Neural cell (in vitro differentiated cells): ENCODE results near the gene MYH6. TPM values are rescaled to one million over a fixed set of nuclear protein-coding genes. Genes with fewer than 3 reads are reported as not detected.

Experiments
- H2AFZ ChIP-seq: fragments of 200-600, 300-800 bp; sonication (generic), shearing (Covaris generic); 2 replicates; pipeline ENCODE4 v1.6.0; 2014; ENCODE audit warnings: low read depth, mild to moderate bottlenecking, antibody characterized with exemption, low read length, moderate library complexity
- H3F3A ChIP-seq: fragments of 200-600 bp; shearing (Covaris generic); 2 replicates; pipeline ENCODE4 v1.6.1; 2016; ENCODE audit warnings: mild to moderate bottlenecking, moderate library complexity, mixed read lengths, antibody characterized with exemption, low read length; ENCODE audit not compliant: insufficient read depth, poor library complexity, severe bottlenecking
- H3K27ac ChIP-seq: fragments of 200-600, 300-800 bp; sonication (generic), shearing (Covaris generic); 2 replicates; pipeline ENCODE4 v1.5.1; 2014; ENCODE audit warnings: mild to moderate bottlenecking, low read length, moderate library complexity
- H3K27me3 ChIP-seq: fragments of 300-800, 200-600 bp; sonication (generic), shearing (Covaris generic); 2 replicates; pipeline ENCODE4 v1.6.0; 2014; ENCODE audit warnings: mild to moderate bottlenecking, low read depth, low read length, moderate library complexity; ENCODE audit not compliant: insufficient read depth
- H3K36me3 ChIP-seq: fragments of 300-800, 200-600 bp; sonication (generic), shearing (Covaris generic); 2 replicates; pipeline ENCODE4 v1.5.1; 2014; ENCODE audit warnings: mild to moderate bottlenecking, antibody characterized with exemption, low read length, moderate library complexity; ENCODE audit not compliant: insufficient read depth
- H3K4me2 ChIP-seq: fragments of 300-800, 200-600 bp; sonication (generic), shearing (Covaris generic); 2 replicates; pipeline ENCODE4 v1.6.0; 2014; ENCODE audit warnings: mild to moderate bottlenecking, low read length
- H3K4me3 ChIP-seq: fragments of 300-800, 200-600 bp; sonication (generic), shearing (Covaris generic); 2 replicates; pipeline ENCODE4 v1.5.1; 2014; ENCODE audit warnings: mild to moderate bottlenecking, low read length, moderate library complexity
- H3K79me2 ChIP-seq: fragments of 200-600 bp; shearing (Covaris generic); replicated peaks from 2 replicates; pipeline ENCODE4 v1.6.0; 2014; ENCODE audit warnings: mild to moderate bottlenecking, low read length, moderate library complexity; ENCODE audit not compliant: insufficient read depth
- H3K9ac ChIP-seq: fragments of 300-800, 200-600 bp; sonication (generic), shearing (Covaris generic); 2 replicates; pipeline ENCODE4 v1.6.1; 2016; ENCODE audit warnings: mild to moderate bottlenecking, low read length, mixed read lengths
- H3K9me2 ChIP-seq: fragments of 200-600 bp; shearing (Covaris generic); 2 replicates; pipeline ENCODE4 v1.6.1; 2016; ENCODE audit warnings: mild to moderate bottlenecking, low read length, mixed read lengths; ENCODE audit not compliant: insufficient read depth
- H3K9me3 ChIP-seq: fragments of 200-600, 300-800 bp; sonication (generic), shearing (Covaris generic); 2 replicates; pipeline ENCODE4 v1.6.1; 2016; ENCODE audit warnings: mild to moderate bottlenecking, mixed run types, low read length, moderate library complexity, mixed read lengths
- H4K20me1 ChIP-seq: fragments of 200-600 bp; shearing (Covaris generic); 2 replicates; pipeline ENCODE4 v1.6.1; 2016; ENCODE audit warnings: mild to moderate bottlenecking, mixed run types; ENCODE audit not compliant: insufficient read depth
- CTCF ChIP-seq: fragments of 450-650 bp; IDR thresholded peaks from 2 replicates; pipeline ENCODE4 v1.5.1; 2014; ENCODE audit warnings: antibody characterized with exemption, mild to moderate bottlenecking, moderate library complexity; ENCODE audit not compliant: poor library complexity, severe bottlenecking
- EP300 ChIP-seq: fragments of 450-650 bp; conservative IDR thresholded peaks from 2 replicates; pipeline ENCODE4 v1.6.1; 2014; ENCODE audit warnings: antibody characterized with exemption, mild to moderate bottlenecking, moderate library complexity; ENCODE audit not compliant: poor library complexity, severe bottlenecking
- EZH2 ChIP-seq: fragments of 200-600, 300-800 bp; shearing (Covaris generic), sonication (generic); IDR thresholded peaks from 2 replicates; pipeline ENCODE4 v1.6.1; 2014; ENCODE audit warnings: antibody characterized with exemption, low read length, borderline replicate concordance, mild to moderate bottlenecking; ENCODE audit not compliant: insufficient read depth, poor library complexity, severe bottlenecking
- MXI1 ChIP-seq: fragments of 450-650 bp; conservative IDR thresholded peaks from 2 replicates; pipeline ENCODE4 v1.6.1; 2014; ENCODE audit warnings: antibody characterized with exemption, mild to moderate bottlenecking; ENCODE audit not compliant: poor library complexity, severe bottlenecking
- POLR2AphosphoS5 ChIP-seq: IDR thresholded peaks from 2 replicates; pipeline ENCODE4 v1.6.1; 2012
- RAD21 ChIP-seq: fragments of 450-650 bp; conservative IDR thresholded peaks from 2 replicates; pipeline ENCODE4 v1.6.1; 2014; ENCODE audit warnings: antibody characterized with exemption, mild to moderate bottlenecking, moderate library complexity
- REST ChIP-seq: IDR thresholded peaks from 2 replicates; pipeline ENCODE4 v1.6.1; 2012; ENCODE audit warnings: borderline replicate concordance
- SMC3 ChIP-seq: fragments of 450-650 bp; conservative IDR thresholded peaks from 2 replicates; pipeline ENCODE4 v1.6.1; 2014; ENCODE audit warnings: antibody characterized with exemption, mild to moderate bottlenecking, moderate library complexity; ENCODE audit not compliant: poor library complexity
- TAF1 ChIP-seq: IDR thresholded peaks from 2 replicates; pipeline ENCODE4 v1.6.1; 2012; ENCODE audit warnings: low read depth
- polyA plus RNA-seq: library from polyadenylated mRNA; depleted of rRNA; stranded (reverse); fragments of >200 nt; gene quantifications from 2 replicates; pipeline ENCODE4 v1.2.3, GENCODE V29; 2014

Gene MYH6
- polyA plus RNA-seq, 1 donor from 2014 or later, result not detected

- Histone ChIP-seq H3K27ac (no peak overlapping the region), H2AFZ (no peak overlapping the region), H3F3A (no peaks in the 10 kb centered on the region), H3K27me3 (no peaks in the 10 kb centered on the region), H3K4me3 (no peak overlapping the region), H3K9ac (no peak overlapping the region), H3K4me2 (no peak overlapping the region), H3K9me2 (no peaks in the 10 kb centered on the region), H3K79me2 (no peaks in the 10 kb centered on the region), H4K20me1 (no peaks in the 10 kb centered on the region), H3K9me3 (no peaks in the 10 kb centered on the region), H3K36me3 (no peaks in the 10 kb centered on the region)
- TF ChIP-seq POLR2AphosphoS5 (no peak), REST (no peak), EZH2 (no peak), TAF1 (no peak), EP300 (no peak), CTCF (no peak), RAD21 (no peak), SMC3 (no peak)
Measured at GRCh38 chr14:23425169-23425568, 17.1 kb upstream of the MYH6 start.

- no peaks in the 10 kb centered on the region for H3K9me2 ChIP-seq
- H4K20me1 ChIP-seq, result no peaks in the 10 kb centered on the region
- H3K36me3 ChIP-seq, result no peaks in the 10 kb centered on the region
- H3K79me2 ChIP-seq, result no peaks in the 10 kb centered on the region
- no peak overlapping the region for H3K9ac ChIP-seq
- TF ChIP-seq RAD21 (no peak), EZH2 (no peak), REST (no peak), TAF1 (no peak), MXI1 (no peak), POLR2AphosphoS5 (no peak), EP300 (no peak), SMC3 (no peak), CTCF (no peak)
- no peaks in the 10 kb centered on the region for H3F3A ChIP-seq
- H3K4me2 ChIP-seq, result no peak overlapping the region
- no peak overlapping the region for H2AFZ ChIP-seq
- no peak overlapping the region for H3K27ac ChIP-seq
- no peaks in the 10 kb centered on the region for H3K27me3 ChIP-seq
- no peaks in the 10 kb centered on the region for H3K9me3 ChIP-seq
- H3K4me3 ChIP-seq, result no peak overlapping the region
Measured at GRCh38 chr14:23423657-23424056, 15.6 kb upstream of the MYH6 start.
